Activated CD4-positive, alpha-beta T cell treated with anti-CD3 and anti-CD28 coated beads, Interleukin-2, amount 50 U/mL, for 48 hours (primary cell): Measurements from ENCODE around the gene PAPOLA.
"Not testable (repeated sequence)": the region's sequence is repeated elsewhere in the genome, so short reads cannot be mapped to it uniquely, and the experiment has no call there.

Experiments used
- DNase-seq, 2 experiments: peaks; one replicate each; pipeline ENCODE4 v3.0.0-alpha.2; 2020

The PAPOLA gene

DNA sequence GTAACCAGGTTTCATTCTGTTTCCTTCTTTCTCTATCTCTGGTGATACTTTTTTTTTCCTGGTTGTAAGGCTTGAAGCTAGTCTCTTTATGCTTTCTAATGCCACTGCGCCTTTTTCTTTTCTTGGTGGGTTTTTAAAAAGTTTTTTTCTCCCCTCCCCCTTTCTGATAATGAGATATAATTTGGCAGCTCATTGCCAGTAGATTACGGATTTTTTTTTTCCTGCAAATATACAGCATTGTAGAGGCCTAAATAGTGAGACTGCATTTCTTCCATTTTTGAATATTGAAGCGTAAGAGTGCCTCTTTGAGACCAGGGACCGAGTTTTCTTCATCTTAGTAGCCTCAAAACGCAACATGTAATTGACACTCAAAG lies 1.1 kb downstream of the PAPOLA start:
- DNase-seq, result no peak

- not testable (repeated sequence) for DNase-seq
Observed at GRCh38 chr14:96504353-96504752, 2.2 kb downstream of the PAPOLA start.

DNA sequence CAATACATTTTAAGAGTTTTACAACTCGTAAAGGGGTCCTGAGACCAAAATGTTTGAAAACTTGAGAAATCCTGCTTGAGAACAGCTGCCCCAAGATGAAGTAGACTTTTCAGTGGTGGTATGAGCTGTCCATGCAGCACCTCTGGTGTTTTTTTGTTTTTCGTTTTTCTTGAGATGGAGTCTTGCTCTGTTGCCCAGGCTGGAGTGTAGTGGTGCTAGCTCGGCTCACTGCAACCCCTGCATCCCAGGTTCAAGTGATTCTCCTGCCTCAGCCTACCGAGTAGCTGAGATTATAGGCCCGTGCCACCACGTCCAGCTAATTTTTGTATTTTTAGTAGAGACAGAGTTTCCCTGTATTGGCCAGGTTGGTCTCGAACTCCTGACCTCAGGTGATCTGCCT lies 5.5 kb downstream of the PAPOLA start:
- no peak for DNase-seq

- DNase-seq, result no peak
Observed at GRCh38 chr14:96508900-96509299, 6.7 kb downstream of the PAPOLA start.

DNA sequence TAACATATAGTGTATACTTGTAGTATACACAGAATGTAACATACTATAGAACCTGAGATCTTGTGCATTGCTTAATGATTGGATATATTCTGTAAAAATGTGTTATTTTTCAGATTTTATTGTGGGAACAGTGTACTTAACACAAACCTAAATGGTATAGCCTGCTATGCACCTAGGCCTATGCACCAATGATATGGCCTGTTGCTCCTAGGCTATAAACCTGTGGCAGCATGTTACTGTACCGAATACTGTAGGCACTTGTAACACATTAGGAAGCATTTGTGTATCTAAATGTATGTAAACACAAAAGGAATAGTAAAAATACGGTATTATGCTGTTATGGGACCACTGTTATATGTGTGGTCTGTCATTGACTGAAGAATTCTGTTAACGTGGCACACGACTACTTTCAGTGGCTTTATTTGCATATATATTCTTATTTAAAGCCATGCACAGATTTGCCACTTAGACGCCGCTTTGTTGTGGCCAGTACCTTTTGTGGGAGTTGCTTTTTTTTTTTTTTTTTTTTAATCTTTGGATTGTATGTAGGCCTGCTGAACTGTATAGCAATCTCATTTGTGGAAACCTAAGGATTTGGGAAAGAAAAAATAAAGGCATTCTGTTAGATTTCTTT lies 7.4 kb downstream of the PAPOLA start:
- no peak for DNase-seq

DNA sequence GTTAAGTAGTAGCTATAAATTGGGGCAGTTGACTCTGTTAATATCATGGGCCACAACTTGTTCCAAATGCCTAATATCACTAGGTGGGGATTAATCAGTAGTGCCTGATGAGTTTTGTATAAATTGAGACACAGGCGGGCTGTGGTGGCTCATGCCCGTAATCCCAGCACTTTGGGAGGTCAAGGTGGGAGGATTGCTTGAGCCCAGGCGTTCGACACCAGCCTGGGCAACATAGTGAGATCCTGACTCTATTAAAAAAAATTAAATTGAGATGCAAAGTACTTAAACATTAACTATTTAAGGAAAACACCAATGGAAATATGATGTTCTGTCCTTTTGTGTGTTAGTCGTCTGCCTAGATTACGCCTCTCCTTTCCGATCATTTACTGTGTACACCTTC lies 9.0 kb downstream of the PAPOLA start:
- DNase-seq, result no peak

DNA sequence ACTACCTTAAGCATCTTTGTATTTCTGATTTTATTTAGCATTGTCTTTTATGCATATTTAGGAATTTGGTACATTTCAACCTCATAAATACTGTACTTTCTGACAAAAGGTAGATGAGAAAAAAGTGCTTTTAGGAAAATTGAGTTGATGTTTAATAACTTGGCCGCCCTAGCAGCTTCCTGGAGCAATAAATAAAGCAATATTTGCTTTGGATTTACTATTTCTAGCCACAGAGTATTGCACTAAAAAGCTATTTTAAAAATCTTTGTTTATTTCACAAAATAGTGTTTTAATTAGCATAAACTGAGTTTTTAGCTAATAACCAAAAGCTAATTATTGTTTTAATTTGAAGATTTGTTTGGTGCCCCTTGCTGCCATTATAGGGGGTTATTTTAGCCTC lies 9.5 kb downstream of the PAPOLA start:
- no peak for DNase-seq

GRCh38 chr14:96512122-96512521 lies 9.9 kb downstream of the PAPOLA start:
- DNase-seq, result no peak

DNA sequence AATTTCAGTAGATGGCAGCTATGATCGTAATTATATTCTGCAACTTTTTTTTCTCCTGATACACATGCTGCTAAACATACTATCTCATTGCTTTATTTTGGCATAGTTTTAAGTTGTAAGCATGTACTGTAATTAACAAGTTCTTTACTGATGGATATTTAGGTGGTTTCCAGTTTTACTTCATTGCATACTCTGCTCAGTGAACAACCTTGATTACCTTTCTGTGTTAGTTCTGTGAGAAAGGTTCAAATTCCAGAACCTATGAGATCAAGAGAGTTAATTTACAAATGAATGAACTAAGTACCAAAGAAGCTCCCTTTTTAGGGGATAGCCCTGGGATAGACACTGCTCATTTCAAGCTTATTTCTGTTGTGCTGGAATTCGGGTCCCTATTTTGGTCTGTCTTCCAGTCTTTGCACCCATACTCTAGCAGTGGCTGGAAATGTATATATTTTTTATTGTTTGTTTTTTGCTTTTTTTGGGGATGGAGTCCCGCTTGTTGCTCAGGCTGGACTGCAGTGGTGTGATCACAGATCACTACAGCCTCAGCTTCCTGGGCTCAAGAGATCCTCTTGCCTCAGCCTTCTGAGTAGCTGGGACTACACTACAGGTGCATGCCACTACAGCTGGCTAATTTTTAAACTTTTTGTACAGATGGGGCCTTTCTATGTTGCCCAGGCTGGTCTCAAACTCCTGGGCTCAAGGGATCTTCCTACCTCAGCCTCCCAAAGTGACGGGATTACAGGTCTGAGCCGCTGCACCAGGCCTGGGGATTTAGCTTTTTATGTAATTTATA lies 10.6 kb downstream of the PAPOLA start:
- no peak for DNase-seq

GRCh38 chr14:96514694-96515093 lies 12.5 kb downstream of the PAPOLA start:
- no peak for DNase-seq

DNA sequence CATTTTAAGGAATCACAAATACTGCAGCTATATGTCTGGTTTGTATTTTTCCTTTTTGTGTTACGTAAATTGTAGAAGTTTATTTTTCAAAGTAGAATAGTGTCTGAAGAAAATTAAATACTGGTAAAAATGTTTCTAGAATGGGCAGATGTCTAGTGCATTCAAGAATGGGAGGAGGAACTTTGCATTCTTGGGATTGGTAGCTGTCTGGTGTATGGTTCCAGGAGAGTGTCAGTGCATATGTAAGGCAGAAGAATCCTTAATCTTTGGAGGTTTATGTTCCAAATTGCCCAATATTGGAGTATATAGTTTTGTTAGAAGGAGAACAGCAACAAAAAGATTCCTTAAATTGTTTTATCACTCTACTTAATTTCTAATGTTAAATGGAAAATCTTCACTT lies 13.5 kb downstream of the PAPOLA start:
- no peak for DNase-seq

DNA sequence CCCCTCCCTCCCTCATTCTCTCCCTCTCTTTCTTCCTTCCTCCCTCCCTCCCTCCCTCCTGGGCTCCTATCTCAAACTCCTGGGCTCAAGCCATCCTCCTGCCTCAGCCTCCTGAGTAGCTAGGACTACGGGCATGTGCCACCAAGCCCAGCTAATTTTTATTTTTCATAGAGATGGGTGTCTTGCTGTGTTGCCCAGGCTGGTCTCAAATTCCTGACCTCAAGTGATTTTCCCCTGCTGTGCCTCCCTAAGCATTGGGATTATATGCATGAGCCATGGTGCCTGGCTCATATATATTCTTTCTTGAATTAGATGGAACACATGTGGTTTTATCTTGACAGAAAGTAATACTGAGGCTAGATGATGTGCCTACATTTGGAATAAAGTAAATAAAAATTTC lies 14.2 kb downstream of the PAPOLA start:
- DNase-seq, result no peak

DNA sequence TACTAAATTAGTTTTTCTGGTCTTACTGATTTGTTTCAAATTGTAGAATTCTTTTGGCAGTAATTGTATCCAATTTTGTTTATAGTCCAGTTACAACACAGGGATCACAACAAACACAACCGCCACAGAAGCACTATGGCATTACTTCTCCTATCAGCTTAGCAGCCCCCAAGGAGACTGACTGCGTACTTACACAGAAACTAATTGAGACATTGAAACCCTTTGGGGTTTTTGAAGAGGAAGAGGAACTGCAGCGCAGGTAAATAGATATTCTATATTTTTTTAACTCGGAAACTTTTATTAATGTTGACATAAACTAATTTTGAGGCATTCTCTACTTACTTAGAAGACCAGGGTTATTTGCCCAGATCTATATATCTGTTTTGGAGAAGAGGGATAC lies 17.8 kb downstream of the PAPOLA start:
- DNase-seq, result no peak

GRCh38 chr14:96525452-96525851 lies 23.3 kb downstream of the PAPOLA start:
- no peak for DNase-seq

GRCh38 chr14:96532632-96533031 lies 30.4 kb downstream of the PAPOLA start:
- no peak for DNase-seq

DNA sequence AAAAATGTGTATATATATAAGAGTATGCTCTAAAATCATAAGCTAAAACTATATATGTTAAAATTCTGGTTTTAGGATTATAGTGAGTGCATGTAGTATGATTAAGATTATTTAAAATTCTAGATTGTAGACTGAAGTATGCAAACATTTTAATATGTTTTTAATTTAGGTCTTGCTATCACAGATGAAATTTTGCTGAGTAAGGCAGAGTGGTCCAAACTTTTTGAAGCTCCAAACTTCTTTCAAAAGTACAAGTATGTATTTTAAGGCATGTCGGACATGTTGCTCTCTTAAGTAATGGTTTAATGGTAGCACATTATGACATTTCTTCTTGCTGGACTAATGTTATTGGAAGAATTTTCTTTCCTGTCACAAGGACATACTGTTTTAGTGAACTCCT lies 34.6 kb downstream of the PAPOLA start:
- no peak for DNase-seq

- no peak for DNase-seq
Observed at GRCh38 chr14:96538097-96538989, 36.2 kb downstream of the PAPOLA start.

DNA sequence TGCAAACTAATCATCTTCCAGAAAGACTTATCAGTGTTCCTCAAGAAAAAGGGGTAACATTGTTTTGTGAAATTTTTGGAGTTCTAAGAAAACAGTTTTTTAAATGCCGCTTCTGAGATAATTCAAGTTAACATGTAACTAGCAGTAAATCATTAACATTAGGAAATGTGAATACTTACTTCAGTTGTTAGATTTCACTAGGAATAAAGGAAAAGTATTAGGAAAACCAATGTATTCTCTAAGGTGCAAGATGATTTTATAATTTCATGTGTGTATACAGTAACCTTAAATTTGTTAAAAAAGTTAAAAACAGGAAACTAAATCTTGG lies 36.8 kb downstream of the PAPOLA start:
- DNase-seq, result no peak

GRCh38 chr14:96554315-96554910 lies 52.2 kb downstream of the PAPOLA start:
- DNase-seq, result no peak

- no peak for DNase-seq
Observed at GRCh38 chr14:96559571-96559970, 57.4 kb downstream of the PAPOLA start.

DNA sequence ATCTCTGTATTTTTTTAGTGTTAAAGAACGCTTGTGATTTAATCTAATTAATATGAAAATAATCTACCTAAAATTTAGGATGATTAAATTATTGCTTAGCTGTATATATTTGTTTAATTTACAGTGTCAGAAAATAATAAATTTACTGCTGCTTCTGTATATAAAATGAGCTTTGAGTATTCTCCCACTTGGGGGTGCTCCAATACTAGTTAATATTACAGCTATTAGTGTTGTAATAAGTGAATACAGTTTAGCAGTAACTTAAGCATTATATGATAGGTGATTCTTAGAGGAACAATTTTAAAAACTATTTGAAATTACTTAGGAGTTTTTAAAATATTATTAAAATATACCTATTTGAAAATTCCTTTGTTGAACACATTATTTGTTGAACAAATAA lies 62.2 kb downstream of the PAPOLA start:
- DNase-seq, result no peak

DNA sequence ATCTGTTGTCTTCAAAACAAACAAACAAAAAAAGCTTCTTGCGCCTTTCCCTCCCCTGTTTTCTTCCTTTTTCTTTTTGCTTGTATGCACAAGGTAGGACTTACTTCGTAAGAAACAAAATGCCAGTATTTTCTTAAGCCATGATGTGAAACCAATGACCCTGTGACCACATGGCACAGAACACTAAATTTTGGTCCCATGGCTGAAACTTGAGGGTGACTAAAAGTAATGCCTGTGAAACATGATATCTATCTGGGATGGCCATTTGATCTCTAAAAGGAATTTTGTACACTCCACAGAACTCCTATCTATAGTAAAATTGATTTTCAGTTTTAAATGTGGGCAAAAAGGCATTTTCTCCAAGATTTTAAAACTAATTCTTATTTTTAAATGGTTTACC lies 63.6 kb downstream of the PAPOLA start:
- no peak for DNase-seq

- no peak for DNase-seq
Observed at GRCh38 chr14:96567289-96567899, 65.2 kb downstream of the PAPOLA start.
